PC-9 (cell line): ENCODE results near the gene FBLL1. TPM values are rescaled to one million over a fixed set of nuclear protein-coding genes. Genes with fewer than 3 reads are reported as not detected.

Source experiments
- BruUV-seq: library from RNA; stranded (reverse); fragments of 400-500 nt; replicated peaks from 2 replicates; lab custom pipeline; 2021; lab: Mats Ljungman, UMichigan
- CTCF ChIA-PET: fragments of 300-600 bp; sonication (Branson Sonifier 250); formaldehyde crosslinking; loops from one replicate; lab custom pipeline; 2022; ENCODE audit warnings: antibody characterized with exemption; lab: Charles Lee
- POLR2A ChIA-PET: fragments of 300-600 bp; sonication (Branson Sonifier 250); formaldehyde crosslinking; loops from one replicate; lab custom pipeline; 2022; ENCODE audit warnings: antibody characterized with exemption; ENCODE audit not compliant: unreplicated experiment; lab: Charles Lee
- DNase-seq, 2 experiments: peaks; one replicate each; pipeline versions ENCODE4 v3.0.0 to v3.0.0-alpha.2; 2015 to 2022; ENCODE audit warnings: mixed read lengths in 1 of 2
- H2AFZ ChIP-seq: fragments of 200-600 bp; sonication (generic); 2 replicates; pipeline ENCODE4 v1.8.1; 2017; ENCODE audit warnings: antibody characterized with exemption
- H3F3A ChIP-seq: fragments of 200-600 bp; sonication (generic); 2 replicates; pipeline ENCODE4 v1.8.1; 2017; ENCODE audit warnings: antibody characterized with exemption, mild to moderate bottlenecking, low read depth; ENCODE audit not compliant: insufficient read depth
- H3K27ac ChIP-seq: fragments of 200-600 bp; sonication (generic); 2 replicates; pipeline ENCODE4 v1.6.1; 2016; ENCODE audit warnings: mixed run types
- H3K27me3 ChIP-seq: fragments of 200-600 bp; sonication (generic); 2 replicates; pipeline ENCODE4 v1.6.1; 2016; ENCODE audit warnings: low read depth, mixed run types; ENCODE audit not compliant: insufficient read depth
- H3K36me3 ChIP-seq: fragments of 200-600 bp; sonication (generic); 2 replicates; pipeline ENCODE4 v1.6.1; 2016; ENCODE audit warnings: low read depth, mixed run types
- H3K4me1 ChIP-seq: fragments of 200-600 bp; sonication (generic); replicated peaks from 2 replicates; pipeline ENCODE4 v1.6.1; 2016; ENCODE audit warnings: mixed run types; ENCODE audit not compliant: insufficient read depth
- H3K4me2 ChIP-seq: fragments of 200-600 bp; sonication (generic); 2 replicates; pipeline ENCODE4 v1.6.1; 2017; ENCODE audit warnings: mixed run types
- H3K4me3 ChIP-seq: fragments of 200-600 bp; sonication (generic); 2 replicates; pipeline ENCODE4 v1.6.1; 2016; ENCODE audit warnings: mixed run types
- H3K79me2 ChIP-seq: fragments of 200-600 bp; sonication (generic); 2 replicates; pipeline ENCODE4 v1.6.1; 2017; ENCODE audit warnings: low read depth, mixed run types
- H3K9me2 ChIP-seq: fragments of 200-600 bp; sonication (generic); 2 replicates; pipeline ENCODE4 v1.8.1; 2017; ENCODE audit warnings: mild to moderate bottlenecking; ENCODE audit not compliant: insufficient read depth
- H3K9me3 ChIP-seq: fragments of 200-600 bp; sonication (generic); 2 replicates; pipeline ENCODE4 v1.8.1; 2016; ENCODE audit warnings: low read depth; ENCODE audit not compliant: insufficient read depth
- H4K20me1 ChIP-seq: fragments of 200-600 bp; sonication (generic); 2 replicates; pipeline ENCODE4 v1.8.1; 2017; ENCODE audit not compliant: insufficient read depth
- CTCF ChIP-seq: fragments of 200-600 bp; sonication (generic); conservative IDR thresholded peaks from 2 replicates; pipeline ENCODE4 v1.6.1; 2017; ENCODE audit warnings: mixed run types, antibody characterized with exemption, mild to moderate bottlenecking, moderate library complexity
- EZH2 ChIP-seq: fragments of 200-600 bp; sonication (generic); IDR thresholded peaks from 2 replicates; pipeline ENCODE4 v1.8.0; 2017; ENCODE audit warnings: antibody characterized with exemption, low read depth
- intact Hi-C: fragments of 100-400 bp; cut with micrococcal nuclease; formaldehyde crosslinking; loops from one replicate; pipeline ENCODE4 v1.10.0; 2022; ENCODE audit not compliant: unreplicated experiment
- total RNA-seq: library from RNA; stranded (reverse); gene quantifications from 2 replicates; pipeline ENCODE4 v1.2.3, GENCODE V29; 2021

Gene FBLL1
- total RNA-seq, 1 experiment from 2014 or later: not detected

DNA sequence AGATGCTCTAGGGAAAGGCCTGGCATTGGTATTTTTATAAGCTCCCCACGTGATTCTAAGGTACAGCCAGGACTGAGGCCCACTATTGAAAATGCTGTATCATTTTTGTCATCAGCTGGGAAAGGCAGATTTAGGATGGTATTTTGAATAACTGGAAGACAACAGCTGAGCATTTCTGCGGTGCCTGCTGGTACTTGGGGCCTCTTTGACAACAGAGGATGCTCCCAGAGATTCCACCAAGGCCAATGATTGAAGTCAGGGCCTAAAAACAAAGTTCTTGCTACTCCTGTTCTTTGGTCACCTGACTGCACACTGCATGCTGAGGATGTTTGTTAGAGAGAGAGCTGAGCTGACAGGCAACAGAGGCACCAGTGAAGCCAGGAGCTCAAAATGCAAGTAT, 8.1 kb downstream of the FBLL1 start:
- H3K27ac ChIP-seq: no peak overlapping the region
- H3K4me1 ChIP-seq: no peaks in the 10 kb centered on the region
- no peak overlapping the region for H3K4me2 ChIP-seq
- no peak overlapping the region for H3K4me3 ChIP-seq
- no peak overlapping the region for H2AFZ ChIP-seq
- no peaks in the 10 kb centered on the region for H4K20me1 ChIP-seq
- 0 out of 2 replicates have a peak, but pooled peaks cover 4% of the 10 kb centered on the region for H3K27me3 ChIP-seq
- TF ChIP-seq CTCF (no peak), EZH2 (no peak)
- no peaks in the 10 kb centered on the region for H3K9me3 ChIP-seq
- no peaks in the 10 kb centered on the region for H3K79me2 ChIP-seq
- intact Hi-C loops: no loop called here
- CTCF ChIA-PET: no interaction called here
- BruUV-seq: no TSS peak
- DNase-seq: no peak
- no peaks in the 10 kb centered on the region for H3F3A ChIP-seq
- POLR2A ChIA-PET: no interaction called here
- H3K36me3 ChIP-seq: no peaks in the 10 kb centered on the region
- no peaks in the 10 kb centered on the region for H3K9me2 ChIP-seq

- POLR2A ChIA-PET: no interaction called here
- Histone ChIP-seq H3K27ac (no peak overlapping the region), H3K9me3 (no peaks in the 10 kb centered on the region), H3K9me2 (no peaks in the 10 kb centered on the region), H4K20me1 (no peaks in the 10 kb centered on the region; the same call in 1 of the 2 replicates), H3K4me2 (no peak overlapping the region), H3K27me3 (no peaks in the 10 kb centered on the region), H3K36me3 (peaks cover 3% of the 10 kb centered on the region; the same call in 1 of the 2 replicates), H2AFZ (no peak overlapping the region), H3K4me1 (no peaks in the 10 kb centered on the region), H3K79me2 (no peaks in the 10 kb centered on the region), H3K4me3 (no peak overlapping the region), H3F3A (peaks cover 16% of the 10 kb centered on the region; the same call in 1 of the 2 replicates)
- CTCF ChIA-PET: no interaction called here
- no TSS peak for BruUV-seq
- TF ChIP-seq CTCF (no peak), EZH2 (no peak)
- no peak for DNase-seq
- intact Hi-C loops: loop anchor here (5.0 kb wide), 1 partner anchor 42 kb away; no protein-coding TSS in a partner anchor
Measured at GRCh38 chr5:168549554-168549953, 20.4 kb downstream of the FBLL1 start.

DNA sequence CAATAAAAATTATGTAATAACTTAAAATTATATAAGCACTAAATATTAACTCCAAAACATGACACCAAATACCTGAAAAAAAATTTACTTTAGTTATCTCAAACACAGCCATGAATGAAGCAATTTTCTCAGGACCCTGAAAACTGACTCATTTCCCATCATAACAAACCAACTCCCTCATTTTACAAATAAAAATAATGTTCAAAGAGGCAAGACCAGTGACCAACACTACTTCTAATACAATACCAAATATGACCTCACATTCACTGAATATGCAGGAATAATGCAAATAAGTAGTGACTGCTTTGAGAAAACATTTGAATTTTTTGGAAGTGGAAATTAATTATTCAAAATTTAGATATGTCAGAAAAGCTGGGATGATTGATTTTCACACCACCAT, 21.6 kb downstream of the FBLL1 start:
- intact Hi-C loops: no loop called here
- POLR2A ChIA-PET: no interaction called here
- Histone ChIP-seq H3K27ac (no peak overlapping the region), H3K4me1 (no peaks in the 10 kb centered on the region), H3K9me3 (no peaks in the 10 kb centered on the region), H4K20me1 (no peaks in the 10 kb centered on the region; the same call in 1 of the 2 replicates), H3K27me3 (no peaks in the 10 kb centered on the region), H3K79me2 (no peaks in the 10 kb centered on the region), H2AFZ (no peak overlapping the region), H3K9me2 (no peaks in the 10 kb centered on the region), H3K4me3 (no peak overlapping the region), H3K4me2 (no peak overlapping the region), H3F3A (peaks cover 15% of the 10 kb centered on the region; the same call in 1 of the 2 replicates), H3K36me3 (peaks cover 7% of the 10 kb centered on the region)
- DNase-seq: no peak
- TF ChIP-seq CTCF (no peak), EZH2 (no peak)
- CTCF ChIA-PET: no interaction called here
- BruUV-seq: no TSS peak
